ENCODE results near the gene CDK11B.

Gene CDK11B

DNA sequence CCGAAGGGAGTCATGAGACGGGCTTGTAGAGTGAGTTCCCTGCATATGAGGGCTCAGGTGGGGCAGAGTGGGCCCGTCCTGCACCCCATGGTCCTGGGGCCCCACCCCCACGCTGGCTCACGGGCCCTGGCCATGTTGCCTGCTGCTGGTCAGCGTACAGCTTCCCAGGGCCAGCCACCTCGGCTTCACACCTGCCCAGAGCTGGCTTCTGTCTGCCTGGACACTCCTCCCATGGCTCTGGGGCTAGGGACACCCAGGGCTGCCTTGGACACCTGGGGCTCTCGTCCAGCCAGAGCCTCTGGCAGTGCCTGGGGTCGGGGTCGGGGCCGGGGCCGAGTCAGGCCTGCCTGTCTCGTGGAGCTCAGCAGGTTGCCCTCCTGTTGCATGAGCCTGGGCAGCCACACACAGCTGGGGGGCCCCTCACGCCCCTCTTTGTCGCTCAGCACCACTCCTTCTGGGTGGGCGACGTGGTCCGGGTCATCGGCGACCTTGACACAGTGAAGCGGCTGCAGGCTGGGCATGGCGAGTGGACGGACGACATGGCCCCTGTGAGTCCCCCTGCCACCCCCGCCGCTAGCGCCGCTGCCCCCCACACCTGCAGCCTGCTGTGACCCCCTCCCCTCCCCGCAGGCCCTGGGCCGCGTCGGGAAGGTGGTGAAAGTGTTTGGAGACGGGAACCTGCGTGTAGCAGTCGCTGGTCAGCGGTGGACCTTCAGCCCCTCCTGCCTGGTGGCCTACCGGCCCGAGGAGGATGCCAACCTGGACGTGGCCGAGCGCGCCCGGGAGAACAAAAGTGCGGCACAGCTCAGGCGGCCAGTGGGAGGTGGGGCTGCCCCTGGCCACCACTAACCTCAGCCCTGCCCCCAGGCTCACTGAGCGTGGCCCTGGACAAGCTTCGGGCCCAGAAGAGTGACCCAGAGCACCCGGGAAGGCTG lies 32.3 kb downstream of the CDK11B start:
- DNase-seq, result no peak

DNA sequence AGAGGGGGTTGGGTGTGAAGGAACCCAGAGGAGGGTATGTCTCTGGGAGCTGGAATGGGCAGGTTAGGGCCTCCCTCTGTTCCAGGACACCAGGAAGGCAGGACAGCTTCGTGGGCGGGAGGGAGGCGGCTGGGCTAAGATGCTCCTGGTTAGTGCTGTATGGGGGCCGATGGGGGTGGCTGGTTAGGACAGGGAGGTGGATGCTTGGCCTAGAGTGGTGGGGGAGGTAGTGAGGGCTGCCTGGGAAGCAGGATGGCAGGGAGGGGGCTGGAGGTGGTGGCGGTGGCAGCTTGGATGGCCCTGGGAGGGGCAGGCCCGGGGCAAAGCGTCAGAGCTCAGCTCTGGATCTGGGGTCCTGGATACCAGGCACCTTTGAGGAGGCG lies 33.0 kb downstream of the CDK11B start:
- no peak for DNase-seq

DNA sequence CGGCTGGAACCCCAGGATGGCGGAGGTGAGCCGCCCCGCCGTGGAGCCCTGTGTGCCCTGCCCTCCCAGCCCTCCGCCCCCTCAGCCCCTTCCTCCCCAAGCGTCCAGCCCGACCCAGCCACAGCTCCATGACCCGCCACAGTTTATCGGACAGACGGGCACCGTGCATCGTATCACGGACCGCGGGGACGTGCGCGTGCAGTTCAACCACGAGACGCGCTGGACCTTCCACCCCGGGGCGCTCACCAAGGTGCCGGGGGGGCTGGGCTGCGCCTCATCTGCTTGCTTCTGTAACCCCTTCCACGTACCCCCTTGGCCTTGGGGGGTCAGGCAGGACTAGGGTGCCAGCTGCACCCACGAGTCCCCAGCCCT lies 33.4 kb downstream of the CDK11B start:
- DNase-seq, result no peak

DNA sequence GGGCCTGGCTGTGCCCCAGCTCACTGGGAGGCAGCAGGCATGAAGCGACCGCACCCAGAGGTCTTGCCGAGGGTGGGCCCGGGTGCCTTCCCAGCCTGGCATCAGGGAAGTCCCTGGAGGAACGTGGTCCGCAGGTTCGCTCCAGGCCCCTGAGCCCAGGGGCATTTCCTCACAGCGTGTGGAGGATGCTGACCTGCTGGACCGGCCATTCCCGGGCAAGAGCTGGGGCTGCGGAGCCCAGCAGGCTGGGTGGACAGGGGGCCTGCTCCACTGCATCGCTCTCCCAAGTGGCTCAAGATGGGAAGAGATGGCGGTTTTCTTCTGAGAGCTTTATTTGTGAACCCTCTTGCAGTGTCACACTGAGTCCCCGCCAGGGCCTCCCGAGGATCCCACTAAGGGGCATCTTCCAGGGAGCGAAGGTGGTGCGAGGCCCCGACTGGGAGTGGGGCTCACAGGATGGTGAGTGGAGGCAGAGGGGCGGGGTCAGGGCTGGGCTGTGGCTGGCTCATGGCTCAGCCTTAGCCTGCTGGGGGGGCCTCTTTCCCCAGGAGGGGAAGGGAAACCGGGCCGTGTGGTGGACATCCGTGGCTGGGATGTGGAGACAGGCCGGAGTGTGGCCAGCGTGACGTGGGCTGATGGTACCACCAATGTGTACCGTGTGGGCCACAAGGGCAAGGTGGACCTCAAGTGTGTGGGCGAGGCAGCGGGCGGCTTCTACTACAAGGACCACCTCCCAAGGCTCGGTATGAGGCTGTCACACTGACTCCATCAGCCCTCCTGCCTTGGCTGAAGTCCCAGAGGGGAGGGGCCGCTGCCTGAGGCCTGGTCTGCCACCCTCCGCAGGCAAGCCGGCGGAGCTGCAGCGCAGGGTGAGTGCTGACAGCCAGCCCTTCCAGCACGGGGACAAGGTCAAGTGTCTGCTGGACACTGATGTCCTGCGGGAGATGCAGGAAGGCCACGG lies 34.1 kb downstream of the CDK11B start:
- DNase-seq, result no peak

DNA sequence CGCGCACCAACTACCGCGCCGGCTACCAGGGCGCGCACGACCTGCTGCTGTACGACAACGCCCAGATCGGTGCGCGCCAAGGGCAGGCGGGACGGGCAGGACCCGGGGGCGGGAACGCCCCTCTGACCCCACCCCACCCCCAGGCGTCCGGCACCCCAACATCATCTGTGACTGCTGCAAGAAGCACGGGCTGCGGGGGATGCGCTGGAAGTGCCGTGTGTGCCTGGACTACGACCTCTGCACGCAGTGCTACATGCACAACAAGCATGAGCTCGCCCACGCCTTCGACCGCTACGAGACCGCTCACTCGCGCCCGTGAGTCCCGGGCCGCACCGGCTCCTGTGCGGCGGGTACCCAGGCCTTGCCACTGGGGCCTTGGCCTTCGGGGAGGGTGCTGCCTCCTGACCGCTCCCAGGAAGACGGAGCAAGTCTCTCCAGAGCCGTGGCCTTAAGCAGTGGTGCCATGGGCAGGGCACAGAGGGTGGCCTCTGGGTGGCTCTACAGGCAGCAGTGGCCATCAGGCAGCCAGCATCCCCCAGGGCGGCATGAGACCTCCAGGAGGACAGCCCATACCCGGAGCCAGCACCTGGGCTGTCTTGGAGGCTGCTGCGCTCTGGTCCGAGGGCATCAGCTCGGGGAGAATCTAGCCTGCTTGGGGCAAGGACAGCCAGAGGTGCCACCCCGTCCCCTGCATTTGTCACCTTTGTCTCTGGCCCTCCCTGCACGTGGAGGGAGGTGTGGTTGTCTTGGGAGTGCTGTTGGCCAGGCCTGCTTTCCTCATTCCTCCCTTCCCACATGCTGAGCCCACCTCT lies 35.0 kb downstream of the CDK11B start:
- no peak for DNase-seq

DNA sequence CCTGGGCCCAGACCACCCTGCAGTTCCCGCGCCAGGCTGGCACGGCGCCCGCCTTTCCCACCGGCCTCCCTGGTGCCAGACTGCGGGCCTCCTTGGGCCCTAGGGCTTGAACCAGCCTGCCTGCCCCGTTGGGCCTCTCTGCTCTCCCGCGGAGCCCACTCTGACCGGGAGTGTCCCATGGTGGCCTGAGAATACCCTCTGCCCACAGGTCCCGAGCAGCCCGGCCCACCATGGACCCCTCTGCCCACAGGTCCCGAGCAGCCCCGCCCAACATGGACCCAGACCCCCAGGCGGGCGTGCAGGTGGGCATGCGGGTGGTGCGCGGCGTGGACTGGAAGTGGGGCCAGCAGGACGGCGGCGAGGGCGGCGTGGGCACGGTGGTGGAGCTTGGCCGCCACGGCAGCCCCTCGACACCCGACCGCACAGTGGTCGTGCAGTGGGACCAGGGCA lies 35.6 kb downstream of the CDK11B start:
- no peak for DNase-seq

DNA sequence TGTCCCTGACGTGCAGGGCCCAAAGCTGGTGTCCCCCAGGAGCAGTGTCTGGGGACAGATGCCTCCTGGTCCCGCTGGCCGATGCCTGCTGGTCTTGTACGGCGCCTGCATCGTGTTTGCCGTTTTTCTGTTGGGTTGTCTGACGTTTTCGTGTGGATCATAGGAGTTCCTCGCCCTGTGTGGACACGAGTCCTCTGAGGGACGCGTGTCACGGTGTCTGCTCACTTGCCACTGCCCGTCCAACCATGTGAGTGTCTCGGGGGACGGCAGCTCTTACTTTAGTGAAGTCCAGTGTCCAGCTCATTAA lies 36.1 kb downstream of the CDK11B start:
- no peak for DNase-seq

DNA sequence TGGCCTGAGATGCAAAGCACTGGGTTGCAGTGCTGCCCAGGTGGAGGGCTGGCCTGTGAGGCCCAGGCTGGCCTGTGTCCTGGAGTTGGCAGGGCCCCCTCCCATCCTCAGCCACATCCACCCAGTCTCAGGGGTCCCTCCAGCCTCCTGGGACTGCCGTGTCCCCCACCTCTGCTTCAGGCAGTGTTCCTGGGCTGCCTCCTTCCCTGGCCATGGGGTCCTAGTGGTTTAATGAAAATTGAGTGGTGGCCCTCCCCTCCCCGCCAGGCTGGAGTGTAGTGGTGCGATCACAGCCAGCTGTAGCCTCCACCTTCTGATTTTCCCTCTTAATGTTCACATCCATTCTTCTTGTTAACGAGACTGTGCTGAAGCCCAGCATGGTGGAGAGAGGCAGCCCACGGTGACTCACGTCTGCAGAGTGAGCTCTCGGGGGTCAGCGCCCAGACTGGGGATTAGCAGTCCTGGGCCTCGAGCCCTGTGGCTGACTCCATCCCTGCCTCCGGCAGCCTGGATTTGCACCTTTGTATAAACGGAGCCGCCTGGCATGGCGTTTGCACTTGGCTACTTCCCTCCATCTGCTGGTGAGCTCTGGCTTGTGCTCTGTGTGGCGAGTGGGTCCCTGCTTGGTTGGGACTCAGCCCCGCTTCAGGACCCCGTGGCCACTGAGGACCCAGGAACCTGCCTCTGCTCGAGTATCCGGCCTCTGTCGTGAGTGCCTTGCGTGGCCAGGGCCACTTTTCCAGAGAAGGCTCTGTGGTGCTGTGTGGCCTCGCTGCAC lies 36.6 kb downstream of the CDK11B start:
- DNase-seq, result no peak

DNA sequence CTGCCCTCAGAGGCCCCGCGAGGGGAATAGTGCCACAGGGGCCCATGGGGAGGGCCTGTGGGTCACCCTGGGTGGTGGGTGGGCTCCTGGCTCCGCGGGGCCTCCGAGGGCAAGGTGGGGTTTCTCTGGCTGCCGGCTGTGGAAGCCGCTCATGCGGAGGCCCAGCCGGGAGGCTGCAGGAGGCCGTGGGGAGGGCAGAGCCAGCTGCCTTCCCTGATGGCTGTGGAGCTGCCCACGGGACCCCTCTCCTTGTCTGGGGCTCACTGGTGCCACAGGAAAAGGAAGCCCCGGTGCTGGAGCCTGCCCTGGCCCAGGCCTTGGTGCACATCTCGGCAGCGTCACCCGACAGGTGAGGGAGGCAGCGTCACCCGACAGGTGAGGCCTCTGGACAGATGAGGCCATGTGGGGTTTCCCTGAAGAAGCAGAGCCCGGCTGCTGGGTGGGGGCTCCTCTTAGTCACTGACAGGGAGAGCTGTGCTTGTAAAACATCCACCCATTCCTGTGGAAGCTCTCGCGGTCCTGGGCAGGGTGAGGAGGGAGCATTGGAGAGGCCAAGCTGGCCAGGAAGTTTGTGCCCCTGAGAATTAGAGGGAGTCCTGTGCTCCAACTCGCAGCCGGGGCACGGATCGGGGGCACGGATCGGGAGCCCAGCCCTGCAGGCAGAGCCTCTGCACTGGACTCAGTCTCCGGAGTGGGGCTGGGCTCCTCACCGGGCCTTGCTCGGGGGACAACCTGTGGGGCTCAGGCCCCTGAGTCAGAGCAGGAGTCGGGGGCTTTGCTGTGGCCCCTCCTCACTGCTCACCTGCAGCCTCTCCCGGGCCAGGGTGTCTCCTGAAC lies 37.4 kb downstream of the CDK11B start:
- no peak for DNase-seq

DNA sequence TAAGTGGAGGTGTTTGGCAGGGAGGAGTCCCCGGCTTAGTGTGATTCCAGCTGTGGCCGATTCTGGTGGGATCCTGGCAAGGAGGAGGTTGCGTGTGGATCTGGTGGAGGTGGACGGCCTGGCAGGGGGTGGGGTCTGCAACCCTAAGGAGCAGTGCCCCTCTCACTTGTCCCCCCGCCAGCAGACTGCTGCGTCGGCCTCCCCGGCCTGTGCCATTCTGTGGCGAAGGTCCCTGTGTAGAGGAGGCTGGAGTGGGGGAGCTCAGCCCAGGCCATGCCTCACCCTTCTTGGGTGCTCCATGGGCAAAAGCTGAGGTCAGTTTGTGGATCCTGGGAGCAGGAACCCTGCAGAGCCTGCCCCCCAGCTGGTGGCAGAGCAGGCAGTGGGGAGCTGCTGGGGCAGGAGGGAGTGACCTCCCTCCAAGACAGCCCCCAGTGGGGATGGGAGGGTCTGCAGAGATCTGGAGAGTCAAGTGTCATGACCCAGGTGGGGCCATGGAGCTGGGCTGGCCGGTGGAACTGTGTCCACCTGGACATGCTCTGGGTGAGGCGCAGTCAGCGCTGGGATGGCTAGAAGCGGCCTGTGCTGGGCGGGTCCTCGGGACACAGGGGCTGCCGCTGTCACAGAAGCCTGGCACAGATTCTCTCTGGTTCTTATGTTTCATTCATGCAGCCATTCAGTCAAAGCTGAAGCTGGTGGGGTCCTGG lies 38.2 kb downstream of the CDK11B start:
- no peak for DNase-seq

DNA sequence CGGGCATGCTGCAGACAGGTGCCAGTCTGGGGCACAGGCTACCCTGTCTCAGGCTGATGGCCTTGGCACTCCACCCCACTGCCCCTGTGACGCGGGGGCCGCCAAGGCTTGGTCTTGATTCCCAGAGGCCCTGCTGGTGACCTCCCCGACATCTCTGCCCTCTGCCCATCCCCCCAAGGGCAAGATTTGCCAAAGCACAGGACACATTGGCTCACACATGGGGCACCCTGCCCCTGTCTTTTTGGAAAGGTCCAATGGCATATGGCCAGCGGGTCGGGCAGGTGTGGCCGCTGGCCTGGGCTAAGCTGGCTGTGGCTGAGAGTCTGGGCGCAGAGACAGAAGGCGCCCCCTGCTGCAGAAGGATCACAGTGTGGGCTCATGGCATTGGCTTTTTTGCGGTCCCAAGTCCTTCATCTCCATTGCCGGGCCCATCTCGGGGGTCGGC lies 38.9 kb downstream of the CDK11B start:
- no peak for DNase-seq

DNA sequence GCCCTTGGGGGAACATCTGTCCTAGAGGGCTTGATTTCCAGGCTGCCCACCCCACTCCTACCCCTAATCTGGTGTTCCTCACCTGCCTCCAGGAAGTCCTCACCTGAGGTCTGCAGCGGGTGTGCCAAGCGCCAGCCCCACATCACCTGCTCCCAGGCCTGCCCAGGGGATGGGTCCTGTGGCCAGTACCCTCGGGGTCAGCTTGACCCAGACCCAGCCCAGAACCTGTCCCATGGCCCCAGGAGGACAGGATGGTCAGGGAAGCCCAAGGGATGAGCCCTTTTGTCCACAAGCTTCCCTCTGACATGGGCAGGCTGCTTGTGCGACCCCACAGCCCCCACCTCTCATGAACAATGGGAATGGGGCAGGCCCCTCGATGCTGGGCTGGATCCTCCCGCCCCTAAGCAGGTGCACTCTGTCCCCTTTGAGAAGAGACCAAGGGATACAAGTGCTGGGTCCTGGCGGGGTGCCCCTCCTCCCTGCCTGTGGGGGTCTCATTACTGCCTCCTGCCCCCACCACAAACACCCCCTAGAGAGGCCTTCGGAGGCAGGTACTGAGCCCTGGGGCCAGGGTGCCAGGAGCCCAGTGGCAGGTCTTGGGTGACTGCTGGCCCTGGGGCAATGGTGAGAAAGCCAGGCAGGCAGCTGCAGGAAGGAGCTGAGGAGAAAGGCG lies 40.3 kb downstream of the CDK11B start:
- DNase-seq, result no peak

DNA sequence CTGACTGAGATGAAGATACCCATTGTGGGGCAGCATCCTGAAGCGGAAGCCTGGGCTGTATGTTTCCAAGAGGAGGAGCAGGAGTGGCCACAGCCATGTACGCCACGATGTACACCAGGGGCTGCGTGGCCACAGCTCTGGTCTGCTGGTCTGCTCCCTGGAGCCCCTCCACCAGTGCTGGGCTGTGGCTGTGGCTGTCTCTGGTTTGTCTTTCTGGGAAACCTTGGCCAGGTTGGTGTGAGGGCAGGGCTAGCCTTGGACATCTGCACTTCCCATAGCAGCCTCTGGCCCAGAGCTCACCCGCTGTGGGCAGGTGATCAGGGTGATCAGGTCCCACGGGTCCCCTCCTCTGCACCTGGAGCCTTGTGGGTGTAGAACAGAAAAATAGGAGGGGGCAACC lies 40.9 kb downstream of the CDK11B start:
- DNase-seq, result no peak

DNA sequence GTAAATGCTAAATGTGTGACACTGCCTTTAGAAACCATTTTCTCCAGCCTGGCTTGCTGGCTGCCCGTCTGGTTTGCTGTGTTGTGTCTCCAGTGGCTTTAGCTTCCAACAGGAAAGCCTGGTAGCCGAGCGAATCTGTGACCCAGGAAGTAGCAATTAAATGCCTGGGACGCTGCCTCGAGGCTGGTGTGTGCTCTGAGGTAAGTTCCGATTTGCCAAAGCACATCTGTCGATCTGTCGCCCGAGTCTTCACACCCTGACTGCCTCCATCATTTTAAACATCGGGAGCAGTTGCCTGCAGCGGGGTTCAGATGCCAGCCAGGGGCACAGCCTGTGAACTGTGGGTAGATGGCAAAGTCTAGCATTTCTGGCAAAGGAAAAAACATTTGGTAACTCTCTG lies 41.3 kb downstream of the CDK11B start:
- DNase-seq, result no peak

DNA sequence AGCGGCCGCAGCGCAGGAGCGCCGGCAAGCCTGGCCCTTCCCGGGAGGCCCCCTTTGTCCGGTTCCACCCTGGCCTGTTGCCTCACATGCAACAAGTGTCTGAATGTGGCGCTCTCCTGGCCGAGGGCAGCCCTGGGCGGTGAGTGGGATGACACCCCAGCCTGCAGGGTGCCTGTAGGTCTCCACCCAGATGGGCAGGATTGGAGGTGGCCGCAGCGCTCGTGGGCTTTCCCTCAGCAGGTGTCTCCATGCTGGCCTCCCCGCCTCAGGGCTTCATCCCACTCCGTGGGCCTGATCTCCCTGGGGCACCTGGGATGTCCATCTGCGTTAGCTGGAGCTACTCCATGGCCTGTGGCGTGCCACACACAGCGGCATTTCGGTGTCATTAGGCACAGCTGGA lies 42.0 kb downstream of the CDK11B start:
- no peak for DNase-seq

DNA sequence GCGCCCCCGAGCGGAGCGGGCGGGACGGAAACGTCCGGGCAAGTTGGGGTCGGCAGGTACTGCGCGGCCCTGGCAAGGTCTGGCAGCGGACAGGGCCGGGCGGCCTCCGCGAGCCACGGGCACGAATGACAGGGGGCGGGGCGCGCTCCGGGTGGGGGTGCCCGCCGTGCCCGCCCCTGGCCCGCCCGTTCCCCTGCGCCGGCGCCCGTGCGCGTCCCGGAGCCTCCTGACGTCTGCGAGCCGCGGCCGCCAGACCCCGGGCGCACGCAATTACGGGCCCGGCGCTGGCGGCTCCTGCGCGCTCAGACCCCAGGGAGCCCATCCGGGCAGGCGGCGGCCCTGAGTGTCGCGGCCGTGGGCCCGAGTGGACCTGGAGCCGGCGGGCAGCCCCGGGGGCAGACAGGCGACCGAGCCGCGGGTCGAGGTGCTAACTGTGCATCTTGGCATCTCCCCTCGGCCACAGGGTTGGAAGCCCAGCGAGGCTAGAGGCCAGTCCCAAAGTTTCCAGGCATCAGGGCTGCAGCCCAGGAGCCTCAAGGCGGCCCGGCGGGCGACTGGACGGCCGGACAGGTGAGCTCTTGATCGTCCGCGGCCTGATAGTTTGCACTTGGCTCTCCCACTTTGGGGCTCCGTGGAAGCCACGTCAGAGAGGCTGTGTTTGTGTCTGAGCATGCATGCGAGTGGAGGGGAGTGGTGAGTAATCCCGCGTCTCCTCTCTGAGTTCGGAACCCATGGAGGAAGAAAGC lies 42.6 kb downstream of the CDK11B start:
- DNase-seq, result peak; percentile 44

DNA sequence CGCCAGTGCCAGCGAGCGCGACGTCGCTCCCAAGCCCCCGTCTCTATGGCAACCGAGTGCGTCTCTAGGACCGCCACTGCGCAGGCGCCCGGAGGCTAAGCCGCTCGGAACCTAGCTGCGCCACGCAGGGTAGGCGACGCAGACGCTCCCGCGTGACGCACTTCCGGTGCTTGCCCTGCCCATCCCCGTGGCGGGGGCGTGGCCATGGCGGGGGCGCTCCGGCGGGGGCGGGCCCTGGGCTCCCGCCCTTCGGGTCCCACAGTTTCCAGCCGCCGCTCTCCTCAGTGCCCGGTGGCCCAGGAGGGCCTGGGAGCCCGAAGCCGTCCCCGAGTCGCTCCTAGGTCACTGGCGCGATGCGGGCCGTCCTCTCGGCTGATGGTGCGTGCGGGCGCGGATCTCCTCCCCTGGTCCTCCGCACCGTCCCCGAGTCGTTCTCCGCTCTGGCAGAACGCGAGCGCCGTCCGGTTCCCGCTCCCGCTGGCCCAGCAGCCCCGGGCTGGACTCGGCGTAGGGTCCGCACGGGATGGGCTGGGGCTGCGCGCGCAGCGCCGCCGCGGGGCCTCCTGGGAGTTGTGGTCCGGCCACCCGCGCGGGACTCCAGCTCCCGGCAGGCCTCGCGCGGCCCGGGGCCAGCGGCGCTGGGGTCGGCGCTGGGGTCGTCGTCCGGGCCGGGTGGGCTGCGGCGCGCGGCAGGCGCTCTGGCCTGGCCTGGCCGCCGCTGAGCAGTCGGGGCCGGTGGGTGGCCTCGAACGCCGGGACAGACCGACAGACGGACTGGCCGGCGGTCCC lies 43.4 kb downstream of the CDK11B start, which contains the start of gene MIB2:
Gene MIB2 (plus strand): TSS at position 245 of the 789 bp plus-strand sequence. CDS start 7,953 bp downstream, outside the sequence.
- peak; percentile 98 for DNase-seq

DNA sequence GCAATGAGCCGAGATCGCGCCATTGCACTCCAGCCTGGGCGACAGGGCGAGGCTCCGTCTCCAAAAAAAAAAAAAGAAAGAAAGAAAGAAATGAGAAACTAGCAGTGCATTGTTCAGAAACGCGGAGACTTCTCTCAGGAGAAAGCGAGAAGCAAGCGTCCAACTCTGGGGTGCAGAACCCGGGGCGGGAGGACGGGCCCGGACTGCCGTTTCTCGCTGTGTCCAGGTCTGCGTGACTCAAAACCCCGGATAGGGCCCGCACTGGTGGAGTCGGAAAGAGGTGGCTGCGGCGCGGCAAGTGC lies 43.9 kb downstream of the CDK11B start:
- no peak for DNase-seq

Measured in T-helper 9 cell (primary cell).